Measurements from ENCODE around the gene NAT9. TPM values are rescaled to one million over a fixed set of nuclear protein-coding genes. Genes with fewer than 3 reads are reported as not detected.

NAT9 gene
- total and polyA plus RNA-seq, 2 donors (not counting 3 experiments of a cell fraction or from before 2014, with no cell fraction given): 39.3 to 44.8 TPM

DNA sequence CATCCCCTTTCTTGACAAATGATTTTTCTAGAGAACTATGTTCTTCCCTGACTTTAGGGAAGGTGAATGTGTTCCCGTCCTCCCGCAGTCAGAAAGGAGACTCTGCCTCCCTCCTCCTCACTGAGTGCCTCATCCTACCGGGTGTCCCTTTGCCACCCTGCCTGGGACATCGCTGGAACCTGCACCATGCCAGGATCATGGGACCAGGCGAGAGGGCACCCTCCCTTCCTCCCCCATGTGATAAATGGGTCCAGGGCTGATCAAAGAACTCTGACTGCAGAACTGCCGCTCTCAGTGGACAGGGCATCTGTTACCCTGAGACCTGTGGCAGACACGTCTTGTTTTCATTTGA is 7.4 kb downstream of the NAT9 start:
- H3K27me3 ChIP-seq (ENCODE audit: control insufficient read depth in 2 of 2, insufficient read depth in 2 of 2, low read length in 2 of 2): no peaks in the 10 kb centered on the region
- POLR2A ChIA-PET: no interaction called here
- H3K27ac ChIP-seq (ENCODE audit: insufficient read depth, low read depth, low read length): no peak overlapping the region

DNA sequence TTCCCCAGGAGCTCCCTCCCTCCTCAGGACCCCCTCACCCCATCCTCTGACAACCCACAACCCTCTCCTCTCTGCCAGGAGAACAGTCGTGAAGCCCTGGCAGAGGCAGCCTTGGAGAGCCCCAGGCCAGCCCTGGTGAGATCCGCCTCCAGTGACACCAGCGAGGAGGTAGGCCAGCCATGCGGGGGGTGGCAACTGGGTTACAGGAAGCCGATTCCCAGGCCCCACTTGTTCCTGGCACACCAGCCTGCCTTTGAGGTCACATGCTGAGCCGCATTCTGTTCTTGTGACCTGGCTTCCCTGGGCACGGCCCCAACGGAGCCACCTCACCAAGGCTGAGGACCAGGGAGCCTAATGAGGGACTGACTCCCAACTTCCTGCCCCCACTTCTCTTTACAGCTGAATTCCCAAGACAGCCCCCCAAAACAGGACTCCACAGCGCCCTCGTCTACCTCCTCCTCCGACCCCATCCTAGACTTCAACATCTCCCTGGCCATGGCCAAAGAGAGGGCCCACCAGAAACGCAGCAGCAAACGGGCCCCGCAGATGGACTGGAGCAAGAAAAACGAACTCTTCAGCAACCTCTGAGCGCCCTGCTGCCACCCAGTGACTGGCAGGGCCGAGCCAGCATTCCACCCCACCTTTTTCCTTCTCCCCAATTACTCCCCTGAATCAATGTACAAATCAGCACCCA is 7.9 kb downstream of the NAT9 start:
- Histone ChIP-seq H3K79me2 (ENCODE audit: control insufficient read depth, insufficient read depth, low read length) (no peaks in the 10 kb centered on the region), H3K27me3 (ENCODE audit: control insufficient read depth in 2 of 2, insufficient read depth in 2 of 2, low read length in 2 of 2) (no peaks in the 10 kb centered on the region), H3K4me2 (ENCODE audit: insufficient read depth, low read length) (no peak overlapping the region), H3K27ac (ENCODE audit: insufficient read depth, low read depth, low read length) (no peak overlapping the region), H3K36me3 (ENCODE audit: control insufficient read depth in 2 of 2, extremely low read depth in 1 of 2, insufficient read depth in 2 of 2, low read length in 2 of 2) (peaks cover 3 to 29% of the 10 kb centered on the region in 2 experiments), H3K9ac (replicated peaks; ENCODE audit: extremely low read depth, insufficient read depth, low read length) (no peak overlapping the region), H2AFZ (ENCODE audit: low read depth, low read length) (no peak overlapping the region), H3K9me1 (replicated peaks; ENCODE audit: control insufficient read depth, extremely low read depth, insufficient read depth, low read length) (no peaks in the 10 kb centered on the region), H4K20me1 (replicated peaks; ENCODE audit: control insufficient read depth, extremely low read depth, insufficient read depth, low read length) (no peaks in the 10 kb centered on the region), H3K9me3 (replicated peaks; ENCODE audit: control insufficient read depth, insufficient read depth, low read length) (no peaks in the 10 kb centered on the region), H3K4me3 (replicated peaks in 1 of 3; ENCODE audit: insufficient read depth in 1 of 3, low read depth in 1 of 3, low read length in 3 of 3) (no peak overlapping the region), H3K4me1 (ENCODE audit: control insufficient read depth, extremely low read depth, insufficient read depth, low read length) (no peaks in the 10 kb centered on the region)
- no peak for DNase-seq (ENCODE audit: low read depth, low spot score)
- FAIRE-seq: no peak
- intact Hi-C loops (cut with micrococcal nuclease): no loop called here
- dilution Hi-C loops (cut with MboI; ENCODE audit: extremely low pct_ligation_motif_present, low sequenced_read_pairs): no loop called here
- POLR2A ChIA-PET: no interaction called here
- BruUV-seq (replicated peaks): no TSS peak
- CTCF ChIA-PET: no interaction called here
- peak; percentile 12 for TF ChIP-seq POLR2AphosphoS5 (IDR thresholded peaks at IDR 0.05; ENCODE audit: insufficient read depth, low read depth, low read length)
- TF ChIP-seq MYC (IDR thresholded peaks at IDR 0.05; ENCODE audit: low read depth, low read length): no peak
- peak; percentile 24 for TF ChIP-seq POLR2A (IDR thresholded peaks at IDR 0.05; ENCODE audit: low read depth, low read length)

More for the DNA sequence above, 7.4 kb downstream of the NAT9 start:
- Histone ChIP-seq H4K20me1 (replicated peaks; ENCODE audit: control insufficient read depth, extremely low read depth, insufficient read depth, low read length) (no peaks in the 10 kb centered on the region), H3K4me3 (replicated peaks in 1 of 3; ENCODE audit: insufficient read depth in 1 of 3, low read depth in 1 of 3, low read length in 3 of 3) (no peak overlapping the region), H3K4me2 (ENCODE audit: insufficient read depth, low read length) (no peak overlapping the region), H3K9me3 (replicated peaks; ENCODE audit: control insufficient read depth, insufficient read depth, low read length) (no peaks in the 10 kb centered on the region), H3K79me2 (ENCODE audit: control insufficient read depth, insufficient read depth, low read length) (no peaks in the 10 kb centered on the region), H3K9me1 (replicated peaks; ENCODE audit: control insufficient read depth, extremely low read depth, insufficient read depth, low read length) (no peaks in the 10 kb centered on the region), H3K36me3 (ENCODE audit: control insufficient read depth in 2 of 2, extremely low read depth in 1 of 2, insufficient read depth in 2 of 2, low read length in 2 of 2) (peaks cover 3 to 32% of the 10 kb centered on the region in 2 experiments), H3K9ac (replicated peaks; ENCODE audit: extremely low read depth, insufficient read depth, low read length) (no peak overlapping the region), H3K4me1 (ENCODE audit: control insufficient read depth, extremely low read depth, insufficient read depth, low read length) (no peaks in the 10 kb centered on the region), H2AFZ (ENCODE audit: low read depth, low read length) (no peak overlapping the region)
- CTCF ChIA-PET: interaction anchor here (1.2 to 4.1 kb wide), 4 partner anchors 19 to 112 kb away, joined by 4 to 84 read pairs (median 18); no protein-coding TSS in a partner anchor
- TSS peak; percentile 62 for BruUV-seq (replicated peaks)
- intact Hi-C loops (cut with micrococcal nuclease) (no loop called here), dilution Hi-C loops (cut with MboI; ENCODE audit: extremely low pct_ligation_motif_present, low sequenced_read_pairs) (no loop called here)
- TF ChIP-seq POLR2AphosphoS5 (IDR thresholded peaks at IDR 0.05; ENCODE audit: insufficient read depth, low read depth, low read length) (peak; percentile 28), JUN (IDR thresholded peaks at IDR 0.05; ENCODE audit: borderline replicate concordance, insufficient read depth, insufficient read length, low read depth) (no peak)
- FAIRE-seq (no peak), DNase-seq (ENCODE audit: low read depth, low spot score) (no peak)

All from endothelial cell of umbilical vein (primary cell).